ENCODE measurements around the gene SATB2. TPM values are rescaled to one million over a fixed set of nuclear protein-coding genes. Genes with fewer than 3 reads are reported as not detected.

SATB2 gene
- total and polyA plus RNA-seq, 2 donors (not counting 1 experiment from before 2014, with no cell fraction given) = 3.8 to 28.1 TPM

DNA sequence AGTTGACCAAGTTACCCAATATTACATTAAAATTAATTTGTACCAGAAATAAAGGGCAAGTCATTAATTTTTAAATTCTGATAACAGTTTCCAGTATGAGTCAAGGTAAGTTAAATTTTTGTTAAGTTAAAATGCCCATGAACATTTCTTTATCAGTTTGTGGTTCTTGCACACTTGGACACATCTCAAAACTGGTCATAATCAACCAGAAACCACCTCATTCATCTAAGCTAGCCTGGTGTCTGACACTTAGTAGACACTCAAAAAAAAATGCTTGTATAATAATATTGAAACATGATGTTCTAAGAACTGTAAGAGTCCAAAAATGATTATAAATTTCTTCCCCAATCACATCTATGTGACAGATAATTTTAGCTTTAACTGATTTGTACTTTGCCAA is 62.4 kb downstream of the SATB2 start:
- no peak overlapping the region for H3K9ac ChIP-seq (ENCODE audit: insufficient read depth, low read length)
- H2AFZ ChIP-seq (ENCODE audit: low read length) = no peak overlapping the region
- H3K4me3 ChIP-seq (replicated peaks in 1 of 4; ENCODE audit: control extremely low read depth in 1 of 4, insufficient read depth in 1 of 4, low read depth in 3 of 4, low read length in 4 of 4) = no peak overlapping the region
- H3K27me3 ChIP-seq (ENCODE audit: control insufficient read depth, insufficient read depth, low read length) = no peaks in the 10 kb centered on the region
- peak; percentile 31 to 80 for DNase-seq (ENCODE audit: low read depth in 2 of 2)
- H3K4me2 ChIP-seq (ENCODE audit: extremely low read depth, insufficient read depth, low read length) = no peak overlapping the region
- H4K20me1 ChIP-seq (ENCODE audit: control insufficient read depth, extremely low read depth, insufficient read depth, low read length) = no peaks in the 10 kb centered on the region
- no peaks in the 10 kb centered on the region for H3K36me3 ChIP-seq (ENCODE audit: control insufficient read depth, insufficient read depth, low read length)
- H3K79me2 ChIP-seq (ENCODE audit: control insufficient read depth, insufficient read depth, low read length) = no peaks in the 10 kb centered on the region
- TF ChIP-seq EZH2 (IDR thresholded peaks at IDR 0.05; ENCODE audit: low read length, missing control alignments) = no peak
- TF ChIP-seq, protein P1, sequence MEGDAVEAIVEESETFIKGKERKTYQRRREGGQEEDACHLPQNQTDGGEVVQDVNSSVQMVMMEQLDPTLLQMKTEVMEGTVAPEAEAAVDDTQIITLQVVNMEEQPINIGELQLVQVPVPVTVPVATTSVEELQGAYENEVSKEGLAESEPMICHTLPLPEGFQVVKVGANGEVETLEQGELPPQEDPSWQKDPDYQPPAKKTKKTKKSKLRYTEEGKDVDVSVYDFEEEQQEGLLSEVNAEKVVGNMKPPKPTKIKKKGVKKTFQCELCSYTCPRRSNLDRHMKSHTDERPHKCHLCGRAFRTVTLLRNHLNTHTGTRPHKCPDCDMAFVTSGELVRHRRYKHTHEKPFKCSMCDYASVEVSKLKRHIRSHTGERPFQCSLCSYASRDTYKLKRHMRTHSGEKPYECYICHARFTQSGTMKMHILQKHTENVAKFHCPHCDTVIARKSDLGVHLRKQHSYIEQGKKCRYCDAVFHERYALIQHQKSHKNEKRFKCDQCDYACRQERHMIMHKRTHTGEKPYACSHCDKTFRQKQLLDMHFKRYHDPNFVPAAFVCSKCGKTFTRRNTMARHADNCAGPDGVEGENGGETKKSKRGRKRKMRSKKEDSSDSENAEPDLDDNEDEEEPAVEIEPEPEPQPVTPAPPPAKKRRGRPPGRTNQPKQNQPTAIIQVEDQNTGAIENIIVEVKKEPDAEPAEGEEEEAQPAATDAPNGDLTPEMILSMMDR (conservative IDR thresholded peaks at IDR 0.05 in 1 of 2, IDR thresholded peaks at IDR 0.05 in 1 of 2; ENCODE audit: low read depth in 1 of 2, low read length in 2 of 2) = no peak
- H3K9me3 ChIP-seq (ENCODE audit: control insufficient read depth, insufficient read depth, low read depth, low read length) = no peaks in the 10 kb centered on the region
- H3K27ac ChIP-seq (ENCODE audit: insufficient read depth, low read length) = no peak overlapping the region
- no peaks in the 10 kb centered on the region for H3K4me1 ChIP-seq (ENCODE audit: control insufficient read depth, extremely low read depth, insufficient read depth, low read length)

DNA sequence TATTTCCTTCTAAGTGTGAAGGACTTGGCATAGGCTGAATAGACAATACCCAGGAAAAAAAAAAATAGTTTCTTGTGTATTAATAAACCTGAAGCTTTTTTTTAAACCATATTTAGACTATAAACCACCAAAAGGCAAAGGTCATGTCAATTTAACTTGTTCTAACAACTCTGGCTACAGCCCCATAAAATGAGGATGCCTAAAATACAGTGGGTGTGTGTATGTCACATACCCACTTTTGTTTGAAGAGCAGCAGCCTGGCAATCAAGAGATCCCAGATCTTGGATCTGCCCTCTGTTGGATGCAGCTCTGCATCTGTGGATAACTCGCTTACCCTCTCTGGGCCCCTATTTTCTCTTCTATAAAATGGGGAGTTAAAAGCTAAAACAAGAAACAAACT is 65.4 kb downstream of the SATB2 start:
- Histone ChIP-seq H3K4me3 (replicated peaks in 1 of 4; ENCODE audit: control extremely low read depth in 1 of 4, insufficient read depth in 1 of 4, low read depth in 3 of 4, low read length in 4 of 4) (no peak overlapping the region), H3K36me3 (ENCODE audit: control insufficient read depth, insufficient read depth, low read length) (no peaks in the 10 kb centered on the region), H3K9me3 (ENCODE audit: control insufficient read depth, insufficient read depth, low read depth, low read length) (no peaks in the 10 kb centered on the region), H2AFZ (ENCODE audit: low read length) (no peak overlapping the region), H3K27me3 (ENCODE audit: control insufficient read depth, insufficient read depth, low read length) (no peaks in the 10 kb centered on the region), H3K4me1 (ENCODE audit: control insufficient read depth, extremely low read depth, insufficient read depth, low read length) (no peaks in the 10 kb centered on the region), H3K79me2 (ENCODE audit: control insufficient read depth, insufficient read depth, low read length) (no peaks in the 10 kb centered on the region), H3K4me2 (ENCODE audit: extremely low read depth, insufficient read depth, low read length) (no peak overlapping the region), H4K20me1 (ENCODE audit: control insufficient read depth, extremely low read depth, insufficient read depth, low read length) (no peaks in the 10 kb centered on the region), H3K27ac (ENCODE audit: insufficient read depth, low read length) (no peak overlapping the region), H3K9ac (ENCODE audit: insufficient read depth, low read length) (no peak overlapping the region)
- DNase-seq (ENCODE audit: low read depth in 2 of 2) = peak in 1 of 2 donors; percentile 8
- no peak for TF ChIP-seq EZH2 (IDR thresholded peaks at IDR 0.05; ENCODE audit: low read length, missing control alignments)
- TF ChIP-seq, protein P1 (conservative IDR thresholded peaks at IDR 0.05 in 1 of 2, IDR thresholded peaks at IDR 0.05 in 1 of 2; ENCODE audit: low read depth in 1 of 2, low read length in 2 of 2) = no peak

DNA sequence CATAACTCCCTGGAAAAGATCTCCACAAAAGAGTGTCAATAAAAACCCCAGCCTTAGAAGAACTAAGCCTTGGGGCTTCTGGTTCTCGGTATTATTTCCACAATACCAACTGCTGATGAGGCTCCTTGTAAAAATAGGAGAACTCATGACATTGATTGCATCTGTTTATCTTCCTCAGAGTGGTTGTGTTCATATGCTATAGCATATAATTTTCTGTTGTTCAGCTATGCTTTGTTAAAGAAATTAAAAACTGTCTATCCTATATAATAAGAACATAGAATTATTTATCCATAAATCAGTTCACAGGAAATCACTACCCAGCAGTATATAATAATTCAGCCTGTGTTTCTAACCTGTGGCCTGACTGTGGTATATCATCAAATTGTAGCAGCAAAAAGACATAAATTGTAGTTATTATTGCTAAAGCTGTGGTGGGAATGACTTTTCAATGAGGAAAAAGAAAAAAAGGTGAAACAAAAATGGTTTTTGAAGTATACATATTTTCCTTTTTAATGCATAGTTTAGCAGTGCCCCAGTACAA is 68.9 kb downstream of the SATB2 start:
- Histone ChIP-seq H3K27ac (ENCODE audit: insufficient read depth, low read length) (no peak overlapping the region), H3K9ac (ENCODE audit: insufficient read depth, low read length) (no peak overlapping the region), H3K79me2 (ENCODE audit: control insufficient read depth, insufficient read depth, low read length) (no peaks in the 10 kb centered on the region), H4K20me1 (ENCODE audit: control insufficient read depth, extremely low read depth, insufficient read depth, low read length) (no peaks in the 10 kb centered on the region), H2AFZ (ENCODE audit: low read length) (no peak overlapping the region), H3K27me3 (ENCODE audit: control insufficient read depth, insufficient read depth, low read length) (no peaks in the 10 kb centered on the region), H3K9me3 (ENCODE audit: control insufficient read depth, insufficient read depth, low read depth, low read length) (no peaks in the 10 kb centered on the region), H3K4me3 (replicated peaks in 1 of 4; ENCODE audit: control extremely low read depth in 1 of 4, insufficient read depth in 1 of 4, low read depth in 3 of 4, low read length in 4 of 4) (no peak overlapping the region), H3K4me1 (ENCODE audit: control insufficient read depth, extremely low read depth, insufficient read depth, low read length) (no peaks in the 10 kb centered on the region), H3K36me3 (ENCODE audit: control insufficient read depth, insufficient read depth, low read length) (no peaks in the 10 kb centered on the region), H3K4me2 (ENCODE audit: extremely low read depth, insufficient read depth, low read length) (no peak overlapping the region)
- TF ChIP-seq EZH2 (IDR thresholded peaks at IDR 0.05; ENCODE audit: low read length, missing control alignments) = no peak
- TF ChIP-seq, protein P1 (conservative IDR thresholded peaks at IDR 0.05 in 1 of 2, IDR thresholded peaks at IDR 0.05 in 1 of 2; ENCODE audit: low read depth in 1 of 2, low read length in 2 of 2) = no peak
- DNase-seq (ENCODE audit: low read depth in 2 of 2) = no peak

Measured in fibroblast of lung (primary cell).